ENCODE results near the gene RNF13. TPM values are rescaled to one million over a fixed set of nuclear protein-coding genes. Genes with fewer than 3 reads are reported as not detected.

RNF13 gene
- total and polyA plus RNA-seq, 3 donors from 2014 or later = 41.7 to 85.0 (median 81.8) TPM

DNA sequence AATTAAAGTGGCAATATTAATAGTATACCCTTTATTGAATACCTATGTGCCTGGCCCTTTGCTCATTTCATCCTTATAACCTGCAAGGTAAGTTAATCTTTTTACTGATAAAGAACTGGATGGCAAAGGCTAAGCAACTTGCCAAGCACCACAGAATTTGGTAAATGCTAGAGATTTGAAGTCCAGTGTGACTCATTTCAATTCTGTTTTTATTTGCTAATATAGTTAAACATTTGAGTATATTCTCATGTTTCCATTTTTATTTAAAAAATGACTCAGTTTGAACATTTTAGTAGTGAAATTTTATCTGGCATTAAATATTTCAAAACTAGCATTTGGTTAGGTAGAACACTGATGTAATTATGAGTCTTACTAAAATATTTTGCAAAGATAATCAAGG is 146.4 kb downstream of the RNF13 start:
- Histone ChIP-seq H3K27ac (no peak overlapping the region), H3K4me1 (peaks cover 5% of the 10 kb centered on the region), H3K4me3 (no peak overlapping the region), H3K9me3 (no peaks in the 10 kb centered on the region), H3K36me3 (ENCODE audit: low read depth, missing control alignments) (no peaks in the 10 kb centered on the region), H3K27me3 (no peaks in the 10 kb centered on the region)
- DNase-seq = no peak
- no peak for TF ChIP-seq POLR2A (IDR thresholded peaks at IDR 0.05)
- TF ChIP-seq, protein P1, sequence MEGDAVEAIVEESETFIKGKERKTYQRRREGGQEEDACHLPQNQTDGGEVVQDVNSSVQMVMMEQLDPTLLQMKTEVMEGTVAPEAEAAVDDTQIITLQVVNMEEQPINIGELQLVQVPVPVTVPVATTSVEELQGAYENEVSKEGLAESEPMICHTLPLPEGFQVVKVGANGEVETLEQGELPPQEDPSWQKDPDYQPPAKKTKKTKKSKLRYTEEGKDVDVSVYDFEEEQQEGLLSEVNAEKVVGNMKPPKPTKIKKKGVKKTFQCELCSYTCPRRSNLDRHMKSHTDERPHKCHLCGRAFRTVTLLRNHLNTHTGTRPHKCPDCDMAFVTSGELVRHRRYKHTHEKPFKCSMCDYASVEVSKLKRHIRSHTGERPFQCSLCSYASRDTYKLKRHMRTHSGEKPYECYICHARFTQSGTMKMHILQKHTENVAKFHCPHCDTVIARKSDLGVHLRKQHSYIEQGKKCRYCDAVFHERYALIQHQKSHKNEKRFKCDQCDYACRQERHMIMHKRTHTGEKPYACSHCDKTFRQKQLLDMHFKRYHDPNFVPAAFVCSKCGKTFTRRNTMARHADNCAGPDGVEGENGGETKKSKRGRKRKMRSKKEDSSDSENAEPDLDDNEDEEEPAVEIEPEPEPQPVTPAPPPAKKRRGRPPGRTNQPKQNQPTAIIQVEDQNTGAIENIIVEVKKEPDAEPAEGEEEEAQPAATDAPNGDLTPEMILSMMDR (IDR thresholded peaks at IDR 0.05) = no peak
- intact Hi-C loops (cut with DNase I; ENCODE audit: low total_unique reads) = no loop called here

DNA sequence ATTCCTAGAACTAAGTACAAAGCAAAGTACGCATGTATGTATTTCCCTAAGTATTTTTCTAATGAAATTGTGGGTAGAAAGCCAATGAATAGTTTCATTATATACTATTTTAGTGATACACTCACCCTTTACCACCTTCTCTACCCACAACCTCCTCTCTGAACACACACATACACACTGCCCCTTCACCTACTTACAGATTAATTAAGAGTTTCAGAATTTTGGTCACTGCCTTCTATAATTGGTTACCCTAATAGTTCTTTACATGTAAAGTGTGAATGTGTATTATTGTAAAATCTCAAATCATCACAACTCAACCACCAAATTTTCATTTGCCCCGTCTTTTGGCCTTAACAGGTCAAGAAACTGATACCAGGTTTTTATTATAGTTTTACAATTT is 150.5 kb downstream of the RNF13 start:
- no peak for TF ChIP-seq POLR2A (IDR thresholded peaks at IDR 0.05)
- TF ChIP-seq, protein P1 (IDR thresholded peaks at IDR 0.05) = no peak
- Histone ChIP-seq H3K9me3 (no peaks in the 10 kb centered on the region), H3K4me1 (peaks cover 7% of the 10 kb centered on the region), H3K36me3 (ENCODE audit: low read depth, missing control alignments) (no peaks in the 10 kb centered on the region), H3K27me3 (no peaks in the 10 kb centered on the region), H3K27ac (no peak overlapping the region), H3K4me3 (no peak overlapping the region)
- intact Hi-C loops (cut with DNase I; ENCODE audit: low total_unique reads) = no loop called here
- DNase-seq = no peak
- 92 to 97% methylated on average over 2 of the region's 2 CpGs for WGBS, 2 donors

- peaks cover 12% of the 10 kb centered on the region for H3K4me1 ChIP-seq
- no peaks in the 10 kb centered on the region for H3K9me3 ChIP-seq
- no peaks in the 10 kb centered on the region for H3K27me3 ChIP-seq
- intact Hi-C loops (cut with DNase I; ENCODE audit: low total_unique reads) = no loop called here
- no peak overlapping the region for H3K4me3 ChIP-seq
- H3K27ac ChIP-seq = peak overlapping the region in 1 of 2 donors; percentile 18
- H3K36me3 ChIP-seq (ENCODE audit: low read depth, missing control alignments) = no peaks in the 10 kb centered on the region
- TF ChIP-seq, protein P1 (IDR thresholded peaks at IDR 0.05) = no peak
- no peak for TF ChIP-seq POLR2A (IDR thresholded peaks at IDR 0.05)
- DNase-seq = no peak
These were observed 151.3 kb downstream of the RNF13 start for GRCh38 chr3:149964291-149964690.

- no peaks in the 10 kb centered on the region for H3K9me3 ChIP-seq
- peaks cover 12% of the 10 kb centered on the region for H3K4me1 ChIP-seq
- TF ChIP-seq, protein P1 (IDR thresholded peaks at IDR 0.05) = no peak
- TF ChIP-seq POLR2A (IDR thresholded peaks at IDR 0.05) = no peak
- H3K4me3 ChIP-seq = no peak overlapping the region
- no peak overlapping the region for H3K27ac ChIP-seq
- H3K27me3 ChIP-seq = no peaks in the 10 kb centered on the region
- no peak for DNase-seq
- intact Hi-C loops (cut with DNase I; ENCODE audit: low total_unique reads) = no loop called here
- no peaks in the 10 kb centered on the region for H3K36me3 ChIP-seq (ENCODE audit: low read depth, missing control alignments)
These were observed 152.3 kb downstream of the RNF13 start for GRCh38 chr3:149965278-149965677.

DNA sequence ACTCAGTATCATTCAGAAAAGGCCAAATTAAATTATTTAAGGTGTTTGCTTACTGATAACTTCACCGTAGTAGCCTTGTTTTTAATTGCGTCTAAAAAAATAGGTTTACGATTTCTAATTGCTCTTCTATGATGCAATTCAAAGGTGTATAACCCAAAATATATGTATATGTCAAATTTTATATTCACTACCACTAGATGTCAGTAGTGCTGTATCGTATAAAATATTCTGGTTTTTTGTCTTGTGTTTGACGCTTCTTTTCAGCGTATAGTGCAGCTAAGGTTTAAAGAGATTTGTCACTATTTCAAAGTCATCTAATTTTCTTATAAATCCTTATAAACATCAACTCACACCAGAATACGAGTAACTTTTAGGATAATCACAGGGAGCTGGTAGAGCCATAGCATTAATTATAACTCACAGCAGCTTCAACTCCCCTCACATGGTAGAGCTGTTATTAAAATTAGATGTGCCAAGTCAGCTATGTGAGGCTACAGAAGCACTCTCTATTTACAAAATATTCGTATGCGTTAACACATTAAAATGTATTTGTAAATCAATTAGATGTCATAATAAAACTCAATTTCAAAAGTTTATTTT is 154.2 kb downstream of the RNF13 start:
- no peaks in the 10 kb centered on the region for H3K36me3 ChIP-seq (ENCODE audit: low read depth, missing control alignments)
- DNase-seq = no peak
- peaks cover 12% of the 10 kb centered on the region for H3K4me1 ChIP-seq
- intact Hi-C loops (cut with DNase I; ENCODE audit: low total_unique reads) = no loop called here
- no peaks in the 10 kb centered on the region for H3K27me3 ChIP-seq
- H3K4me3 ChIP-seq = no peak overlapping the region
- 17 to 28% methylated on average over 9 of the region's 9 CpGs for WGBS, 2 donors
- H3K27ac ChIP-seq = no peak overlapping the region
- no peak for TF ChIP-seq POLR2A (IDR thresholded peaks at IDR 0.05)
- TF ChIP-seq, protein P1 (IDR thresholded peaks at IDR 0.05) = peak; percentile 20 to 68 (median 45)
- H3K9me3 ChIP-seq = no peaks in the 10 kb centered on the region
